Brain microvascular endothelial cell (primary cell): ENCODE measurements around the gene CRACDL.

Source experiments
- DNase-seq: peaks from one replicate; pipeline ENCODE4 v3.0.0-alpha.2; 2020
- H3K27ac ChIP-seq: fragments of 250-450 bp; sonication (Bioruptor Pico); 2 replicates; pipeline ENCODE4 v1.5.1; 2020; ENCODE audit warnings: mild to moderate bottlenecking, moderate library complexity
- H3K27me3 ChIP-seq: fragments of 250-450 bp; sonication (Bioruptor Pico); replicated peaks from 2 replicates; pipeline ENCODE4 v1.5.1; 2020; ENCODE audit warnings: mild to moderate bottlenecking
- H3K36me3 ChIP-seq: fragments of 250-450 bp; sonication (Bioruptor Pico); replicated peaks from 2 replicates; pipeline ENCODE4 v1.5.1; 2020; ENCODE audit warnings: mild to moderate bottlenecking
- H3K4me3 ChIP-seq: 2 replicates; pipeline ENCODE4 v1.5.1; 2011; ENCODE audit warnings: low read depth, mild to moderate bottlenecking, control low read depth, low read length, moderate library complexity
- CTCF ChIP-seq: IDR thresholded peaks from 2 replicates; pipeline ENCODE4 v1.5.1; 2011; ENCODE audit warnings: low read depth, mild to moderate bottlenecking, moderate library complexity, low read length, control low read depth, inconsistent platforms; ENCODE audit errors: missing control alignments
- in situ Hi-C: cut with HindIII; loops from 2 replicates; pipeline ENCODE4 v1.10.0; 2017; ENCODE audit warnings: low sequenced_read_pairs, low pct_ligation_motif_present

The CRACDL gene

GRCh38 chr2:98911376-98912154 lies 24.5 kb downstream of the CRACDL start:
- no peaks in the 10 kb centered on the region for H3K36me3 ChIP-seq
- in situ Hi-C loops: no loop called here
- H3K27ac ChIP-seq: no peak overlapping the region
- H3K4me3 ChIP-seq: no peak overlapping the region
- no peak for DNase-seq
- no peaks in the 10 kb centered on the region for H3K27me3 ChIP-seq
- no peak for TF ChIP-seq CTCF

GRCh38 chr2:98911126-98911375 lies 25.0 kb downstream of the CRACDL start:
- TF ChIP-seq CTCF: no peak
- no peaks in the 10 kb centered on the region for H3K36me3 ChIP-seq

GRCh38 chr2:98910349-98911125 lies 25.5 kb downstream of the CRACDL start:
- no peak for DNase-seq
- in situ Hi-C loops: no loop called here
- no peaks in the 10 kb centered on the region for H3K27me3 ChIP-seq
- H3K4me3 ChIP-seq: no peak overlapping the region
- no peak overlapping the region for H3K27ac ChIP-seq
- no peak for TF ChIP-seq CTCF
- no peaks in the 10 kb centered on the region for H3K36me3 ChIP-seq

More at GRCh38 chr2:98911126-98911375, 25.0 kb downstream of the CRACDL start:
- Histone ChIP-seq H3K27ac (no peak overlapping the region), H3K27me3 (no peaks in the 10 kb centered on the region), H3K4me3 (no peak overlapping the region)
- in situ Hi-C loops: no loop called here
- DNase-seq: no peak

- H3K27ac ChIP-seq: peak overlapping the region; percentile 76
These were observed 26.5 kb downstream of the CRACDL start for GRCh38 chr2:98909317-98910211.

GRCh38 chr2:98908931-98909316 lies 27.1 kb downstream of the CRACDL start:
- H3K4me3 ChIP-seq: no peak overlapping the region
- peak overlapping the region; percentile 76 for H3K27ac ChIP-seq
- in situ Hi-C loops: no loop called here

More at GRCh38 chr2:98909317-98910211, 26.5 kb downstream of the CRACDL start:
- Histone ChIP-seq H3K4me3 (no peak overlapping the region), H3K36me3 (no peaks in the 10 kb centered on the region), H3K27me3 (no peaks in the 10 kb centered on the region)
- TF ChIP-seq CTCF: no peak
- in situ Hi-C loops: no loop called here
- peak; percentile 84 for DNase-seq

More at GRCh38 chr2:98908931-98909316, 27.1 kb downstream of the CRACDL start:
- no peak for TF ChIP-seq CTCF
- Histone ChIP-seq H3K36me3 (no peaks in the 10 kb centered on the region), H3K27me3 (no peaks in the 10 kb centered on the region)
- DNase-seq: peak; percentile 59
